ENCODE results near the gene CPLANE1. TPM values are rescaled to one million over a fixed set of nuclear protein-coding genes. Genes with fewer than 3 reads are reported as not detected.
A peak's percentile ranks its signal among the peaks of the same experiment; 100 is the strongest.
"Not testable (repeated sequence)": the region's sequence is repeated elsewhere in the genome, so short reads cannot be mapped to it uniquely, and the experiment has no call there.

CPLANE1 gene
- total RNA-seq, 2 experiments from 2014 or later, result 5.8 TPM

GRCh38 chr5:37120270-37120669 is 128.9 kb downstream of the CPLANE1 start:
- no peaks in the 10 kb centered on the region for H3K27me3 Mint-ChIP-seq
- H3K36me3 Mint-ChIP-seq, result peaks cover 6% of the 10 kb centered on the region
- H3K4me3 Mint-ChIP-seq, result no peak overlapping the region
- no peaks in the 10 kb centered on the region for H3K4me1 Mint-ChIP-seq
- H3K27ac Mint-ChIP-seq, result no peak overlapping the region
- no peaks in the 10 kb centered on the region for H3K9me3 Mint-ChIP-seq
- DNase-seq, result no peak

- Mint-ChIP-seq H3K4me3 (no peak overlapping the region), H3K36me3 (peaks cover 37% of the 10 kb centered on the region), H3K27me3 (no peaks in the 10 kb centered on the region), H3K9me3 (peaks cover 9% of the 10 kb centered on the region), H3K27ac (no peak overlapping the region), H3K4me1 (peaks cover 21% of the 10 kb centered on the region)
- no peak for DNase-seq
These were observed 132.8 kb downstream of the CPLANE1 start for GRCh38 chr5:37116359-37116758.

- H3K27me3 Mint-ChIP-seq, result no peaks in the 10 kb centered on the region
- H3K4me1 Mint-ChIP-seq, result peaks cover 34% of the 10 kb centered on the region
- H3K36me3 Mint-ChIP-seq, result peaks cover 50% of the 10 kb centered on the region
- H3K9me3 Mint-ChIP-seq, result peaks cover 9% of the 10 kb centered on the region
- H3K27ac Mint-ChIP-seq, result peak overlapping the region; percentile 19
- H3K4me3 Mint-ChIP-seq, result peak overlapping the region; percentile 9
- no peak for DNase-seq
These were observed 136.7 kb downstream of the CPLANE1 start for GRCh38 chr5:37112383-37112991.

DNA sequence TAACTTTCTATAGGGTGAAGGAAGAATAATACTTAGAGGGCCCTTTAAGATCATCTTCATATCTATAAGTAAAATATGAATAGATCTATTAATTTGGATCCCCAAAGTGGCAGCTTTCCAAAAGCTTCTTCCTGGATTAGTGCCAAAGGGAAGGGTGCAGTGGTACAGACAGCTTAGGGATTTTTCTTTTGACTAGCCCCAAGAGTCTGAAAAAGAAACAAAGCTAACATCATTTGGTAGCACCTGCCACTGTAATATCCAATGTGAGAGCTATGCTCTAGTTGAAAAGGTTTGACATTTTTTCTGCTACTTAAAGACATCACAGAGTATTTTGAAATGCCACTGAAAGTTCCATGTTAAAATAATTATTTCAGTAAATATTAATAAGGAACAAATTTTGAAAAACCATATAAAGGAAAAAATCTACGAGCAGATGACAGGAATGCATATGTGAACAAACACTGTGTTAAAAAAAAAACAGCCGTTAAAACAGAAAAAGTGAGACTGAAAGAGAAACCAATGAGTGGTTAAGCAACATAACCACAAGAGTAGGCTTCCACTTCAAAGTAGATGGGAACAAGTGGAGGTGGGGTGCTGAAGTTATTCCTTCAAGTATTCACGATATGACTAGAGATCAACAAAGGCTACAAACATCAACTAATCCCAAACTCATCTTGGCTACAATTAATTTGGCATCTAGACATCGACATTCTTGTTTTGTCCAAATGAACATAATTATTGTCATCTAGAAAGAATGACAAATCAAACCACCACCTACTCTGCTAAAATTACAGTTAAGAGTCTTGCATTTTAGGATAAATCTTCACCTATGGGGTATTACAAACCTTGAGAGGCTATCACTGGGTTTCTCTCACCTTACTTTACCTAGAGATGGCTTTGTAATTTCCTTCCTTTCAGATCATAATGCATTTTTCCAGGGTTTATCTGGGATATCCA is 137.5 kb downstream of the CPLANE1 start:
- Mint-ChIP-seq H3K27me3 (no peaks in the 10 kb centered on the region), H3K36me3 (peaks cover 53% of the 10 kb centered on the region), H3K4me3 (peak overlapping the region; percentile 9), H3K4me1 (peaks cover 34% of the 10 kb centered on the region), H3K27ac (peak overlapping the region; percentile 19), H3K9me3 (peaks cover 9% of the 10 kb centered on the region)
- DNase-seq, result peak; percentile 12

GRCh38 chr5:37110135-37110534 is 139.0 kb downstream of the CPLANE1 start:
- Mint-ChIP-seq H3K27ac (no peak overlapping the region), H3K4me3 (no peak overlapping the region), H3K9me3 (peaks cover 9% of the 10 kb centered on the region), H3K27me3 (no peaks in the 10 kb centered on the region), H3K4me1 (peaks cover 34% of the 10 kb centered on the region), H3K36me3 (peaks cover 51% of the 10 kb centered on the region)
- no peak for DNase-seq

DNA sequence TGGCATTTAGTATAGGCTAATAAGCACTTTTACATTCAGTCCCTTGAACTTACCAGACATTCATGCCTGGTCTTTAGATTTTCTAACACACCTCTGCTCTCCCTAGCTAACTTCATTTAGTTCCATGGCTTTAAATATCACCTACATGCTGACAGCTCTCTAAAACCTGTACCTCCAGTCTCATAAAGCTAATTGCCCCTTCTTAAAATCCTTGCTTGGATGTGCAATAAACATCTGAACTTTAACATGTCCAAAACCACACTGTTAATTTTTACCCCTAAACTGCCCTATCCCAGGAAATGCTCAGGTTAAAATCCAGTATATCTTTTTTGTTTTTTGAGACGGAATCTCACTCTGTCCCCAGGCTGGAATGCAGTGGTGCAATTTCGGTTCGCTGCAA is 139.8 kb downstream of the CPLANE1 start:
- H3K36me3 Mint-ChIP-seq, result peaks cover 51% of the 10 kb centered on the region
- peaks cover 9% of the 10 kb centered on the region for H3K9me3 Mint-ChIP-seq
- no peak for DNase-seq
- peaks cover 34% of the 10 kb centered on the region for H3K4me1 Mint-ChIP-seq
- no peak overlapping the region for H3K27ac Mint-ChIP-seq
- no peak overlapping the region for H3K4me3 Mint-ChIP-seq
- H3K27me3 Mint-ChIP-seq, result no peaks in the 10 kb centered on the region

GRCh38 chr5:37103302-37103701 is 145.9 kb downstream of the CPLANE1 start:
- peaks cover 49% of the 10 kb centered on the region for H3K36me3 Mint-ChIP-seq
- DNase-seq, result no peak
- H3K4me1 Mint-ChIP-seq, result no peaks in the 10 kb centered on the region
- peaks cover 30% of the 10 kb centered on the region for H3K9me3 Mint-ChIP-seq
- H3K27ac Mint-ChIP-seq, result no peak overlapping the region
- no peak overlapping the region for H3K4me3 Mint-ChIP-seq
- H3K27me3 Mint-ChIP-seq, result no peaks in the 10 kb centered on the region

- not testable (repeated sequence) for DNase-seq, H3K27me3 Mint-ChIP-seq, H3K4me3 Mint-ChIP-seq, H3K27ac Mint-ChIP-seq, H3K4me1 Mint-ChIP-seq
- peaks cover 56% of the 10 kb centered on the region for H3K36me3 Mint-ChIP-seq
- H3K9me3 Mint-ChIP-seq, result peaks cover 50% of the 10 kb centered on the region
These were observed 149.9 kb downstream of the CPLANE1 start for GRCh38 chr5:37099267-37099666.

GRCh38 chr5:37093795-37094194 is 155.4 kb downstream of the CPLANE1 start:
- peaks cover 22% of the 10 kb centered on the region for H3K9me3 Mint-ChIP-seq
- not testable (repeated sequence) for DNase-seq, H3K4me1 Mint-ChIP-seq, H3K27me3 Mint-ChIP-seq, H3K27ac Mint-ChIP-seq, H3K4me3 Mint-ChIP-seq
- peaks cover 39% of the 10 kb centered on the region for H3K36me3 Mint-ChIP-seq

GRCh38 chr5:37090781-37091180 is 158.4 kb downstream of the CPLANE1 start:
- peaks cover 6% of the 10 kb centered on the region for H3K9me3 Mint-ChIP-seq
- no peaks in the 10 kb centered on the region for H3K27me3 Mint-ChIP-seq
- no peak for DNase-seq
- H3K27ac Mint-ChIP-seq, result no peak overlapping the region
- no peaks in the 10 kb centered on the region for H3K4me1 Mint-ChIP-seq
- H3K36me3 Mint-ChIP-seq, result peaks cover 16% of the 10 kb centered on the region
- no peak overlapping the region for H3K4me3 Mint-ChIP-seq

- H3K4me1 Mint-ChIP-seq, result no peaks in the 10 kb centered on the region
- H3K4me3 Mint-ChIP-seq, result no peak overlapping the region
- no peak overlapping the region for H3K27ac Mint-ChIP-seq
These were observed 159.0 kb downstream of the CPLANE1 start for GRCh38 chr5:37090123-37090726.

GRCh38 chr5:37088009-37088408 is 161.2 kb downstream of the CPLANE1 start:
- peaks cover 17% of the 10 kb centered on the region for H3K36me3 Mint-ChIP-seq
- H3K27ac Mint-ChIP-seq, result no peak overlapping the region
- DNase-seq, result no peak
- H3K4me3 Mint-ChIP-seq, result no peak overlapping the region
- H3K9me3 Mint-ChIP-seq, result no peaks in the 10 kb centered on the region
- H3K27me3 Mint-ChIP-seq, result no peaks in the 10 kb centered on the region
- H3K4me1 Mint-ChIP-seq, result no peaks in the 10 kb centered on the region

More at GRCh38 chr5:37090123-37090726, 159.0 kb downstream of the CPLANE1 start:
- no peak for DNase-seq
- Mint-ChIP-seq H3K27me3 (no peaks in the 10 kb centered on the region), H3K36me3 (peaks cover 16% of the 10 kb centered on the region), H3K9me3 (peaks cover 6% of the 10 kb centered on the region)

DNA sequence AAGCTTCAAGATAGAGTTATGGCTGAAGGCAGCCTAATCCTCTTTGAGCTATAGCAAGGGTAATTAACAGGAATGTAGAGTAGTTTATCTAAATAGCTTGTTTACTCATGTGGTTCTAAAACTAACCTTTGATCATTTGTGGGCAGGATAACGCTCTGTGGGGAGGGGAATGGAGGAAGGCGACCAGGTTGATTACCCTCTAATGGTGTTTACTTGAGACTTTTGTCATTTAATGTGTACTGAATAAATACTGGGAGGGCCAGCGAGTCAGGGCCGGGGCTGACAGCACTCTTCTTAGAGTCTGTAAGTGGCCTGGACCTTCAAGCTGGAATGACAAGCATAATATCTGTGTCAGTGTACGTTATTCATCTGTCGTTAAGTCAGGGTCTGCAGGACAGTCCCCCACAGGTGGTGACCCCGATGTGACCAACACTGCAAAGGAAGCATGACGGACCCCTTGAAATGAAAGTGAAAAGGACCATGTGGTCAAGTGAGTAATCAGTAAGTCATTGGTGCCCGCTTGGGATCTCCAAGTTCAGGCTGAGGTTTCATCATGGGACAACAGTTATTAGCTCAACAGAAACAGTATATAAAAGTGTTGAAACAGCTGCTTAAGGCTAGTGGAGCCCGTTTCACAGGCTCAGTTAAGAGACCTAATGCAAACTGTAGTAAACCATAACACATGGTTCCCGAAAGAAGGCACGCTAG is 162.6 kb downstream of the CPLANE1 start:
- H3K4me1 Mint-ChIP-seq, result no peaks in the 10 kb centered on the region
- DNase-seq, result no peak
- H3K27me3 Mint-ChIP-seq, result no peaks in the 10 kb centered on the region
- peaks cover 17% of the 10 kb centered on the region for H3K36me3 Mint-ChIP-seq
- H3K27ac Mint-ChIP-seq, result no peak overlapping the region
- no peak overlapping the region for H3K4me3 Mint-ChIP-seq
- no peaks in the 10 kb centered on the region for H3K9me3 Mint-ChIP-seq

DNA sequence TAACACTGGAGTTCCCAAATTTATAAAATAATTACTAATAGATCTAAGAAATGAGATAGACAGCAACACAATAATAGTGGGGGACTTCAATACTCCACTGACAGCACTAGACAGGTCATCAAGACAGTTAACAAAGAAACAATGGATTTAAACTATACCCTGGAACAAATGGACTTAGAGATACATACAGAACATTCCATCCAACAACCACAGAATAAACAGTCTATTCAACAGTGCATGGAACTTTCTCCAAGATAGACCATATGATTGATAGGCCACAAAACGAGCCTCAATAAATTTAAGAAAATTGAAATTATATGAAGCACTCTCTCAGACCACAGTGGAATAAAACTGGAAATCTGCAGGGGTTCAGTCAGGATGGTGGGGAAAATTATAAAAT is 163.2 kb downstream of the CPLANE1 start:
- H3K4me3 Mint-ChIP-seq, H3K27me3 Mint-ChIP-seq, H3K27ac Mint-ChIP-seq, H3K9me3 Mint-ChIP-seq, DNase-seq, H3K4me1 Mint-ChIP-seq: not testable (repeated sequence)
- peaks cover 17% of the 10 kb centered on the region for H3K36me3 Mint-ChIP-seq

- H3K4me3 Mint-ChIP-seq, H3K27me3 Mint-ChIP-seq, H3K9me3 Mint-ChIP-seq, H3K4me1 Mint-ChIP-seq, DNase-seq, H3K27ac Mint-ChIP-seq: not testable (repeated sequence)
- H3K36me3 Mint-ChIP-seq, result peaks cover 33% of the 10 kb centered on the region
These were observed 166.2 kb downstream of the CPLANE1 start for GRCh38 chr5:37082977-37083376.

Data from activated naive CD8-positive, alpha-beta T cell treated with anti-CD3 and anti-CD28 coated beads for 36 hours (primary cell).